CD4-positive, CD25-positive, alpha-beta regulatory T cell (primary cell): Measurements from ENCODE around the gene POU2F2. TPM values are rescaled to one million over a fixed set of nuclear protein-coding genes. Genes with fewer than 3 reads are reported as not detected.
"Not testable (repeated sequence)": the region's sequence is repeated elsewhere in the genome, so short reads cannot be mapped to it uniquely, and the experiment has no call there.

Source experiments
- ATAC-seq, 2 donors: fragments of 150-1000 bp; cut with Tn5 transposase; one replicate each; pipeline ENCODE4 v1.10.0; 2021; ENCODE audit warnings: low read depth in 2 of 2, moderate number of reproducible peaks in 2 of 2, moderate library complexity in 1 of 2
- DNase-seq, 3 donors: peaks; one replicate each; pipeline versions ENCODE4 v3.0.0 to v3.0.0-alpha.2; 2012 to 2022; ENCODE audit warnings: mixed read lengths in 1 of 3
- H3K27ac ChIP-seq: one replicate; pipeline ENCODE4 v1.7.0; 2013; ENCODE audit warnings: mild to moderate bottlenecking, low read length; ENCODE audit not compliant: insufficient read depth, poor library complexity, severe bottlenecking
- H3K27me3 ChIP-seq: one replicate; pipeline ENCODE4 v1.7.0; 2013; ENCODE audit warnings: low read length; ENCODE audit not compliant: control insufficient read depth, insufficient read depth
- H3K36me3 ChIP-seq: one replicate; pipeline ENCODE4 v1.7.0; 2013; ENCODE audit warnings: mild to moderate bottlenecking, low read length, moderate library complexity; ENCODE audit not compliant: control insufficient read depth, insufficient read depth
- H3K4me1 ChIP-seq: 2 replicates; pipeline ENCODE4 v1.7.0; 2013; ENCODE audit warnings: mild to moderate bottlenecking, low read length; ENCODE audit not compliant: insufficient read depth, control insufficient read depth, poor library complexity, severe bottlenecking
- H3K4me3 ChIP-seq: one replicate; pipeline ENCODE4 v1.7.0; 2013; ENCODE audit warnings: low read depth, mild to moderate bottlenecking, low read length, moderate library complexity
- H3K9me3 ChIP-seq, 2 experiments: 1 replicate in 1 of 2; 2 replicates in 1 of 2; pipeline ENCODE4 v1.7.0; 2013; ENCODE audit warnings: low read length in 2 of 2, mild to moderate bottlenecking in 1 of 2, moderate library complexity in 1 of 2; ENCODE audit not compliant: control insufficient read depth in 2 of 2
- H3K27ac Mint-ChIP-seq, 3 donors: one replicate each; pipeline ENCODE4 v1.8.0; 2020 to 2022; ENCODE audit warnings: mild to moderate bottlenecking in 3 of 3, mixed read lengths in 3 of 3, moderate library complexity in 2 of 3
- H3K27me3 Mint-ChIP-seq: one replicate; pipeline ENCODE4 v1.8.0; 2022; ENCODE audit warnings: mild to moderate bottlenecking, mixed read lengths
- H3K36me3 Mint-ChIP-seq: one replicate; pipeline ENCODE4 v1.8.0; 2020; ENCODE audit warnings: mixed read lengths
- H3K4me1 Mint-ChIP-seq, 4 donors: one replicate each; pipeline ENCODE4 v1.8.0; 2020 to 2022; ENCODE audit warnings: mixed read lengths in 4 of 4, mild to moderate bottlenecking in 1 of 4
- H3K4me3 Mint-ChIP-seq, 4 donors: one replicate each; pipeline ENCODE4 v1.8.0; 2020 to 2022; ENCODE audit warnings: mild to moderate bottlenecking in 4 of 4, mixed read lengths in 4 of 4, moderate library complexity in 3 of 4
- H3K9me3 Mint-ChIP-seq, 7 donors: one replicate each; pipeline ENCODE4 v1.8.0; 2020 to 2022; ENCODE audit warnings: mixed read lengths in 7 of 7, mild to moderate bottlenecking in 3 of 7, moderate library complexity in 2 of 7
- polyA plus RNA-seq, 4 donors: library from polyadenylated mRNA; unstranded; fragments of 300-500 nt; fragmentation: Illumina TruSeq; gene quantifications; one replicate each; pipeline ENCODE4 v1.2.3, GENCODE V29; 2021
- total RNA-seq: library from RNA; stranded (reverse); gene quantifications from one replicate; pipeline ENCODE4 v1.2.3, GENCODE V29; 2022

POU2F2 gene
- total and polyA plus RNA-seq, 5 donors from 2014 or later, result 4.2 to 48.9 (median 7.2) TPM

- Mint-ChIP-seq H3K27ac (no peak overlapping the region), H3K9me3 (no peaks in the 10 kb centered on the region), H3K4me1 (no peaks in the 10 kb centered on the region), H3K36me3 (no peaks in the 10 kb centered on the region), H3K4me3 (no peak overlapping the region), H3K27me3 (peaks cover 4% of the 10 kb centered on the region)
- Histone ChIP-seq H3K27ac (no peak overlapping the region), H3K4me1 (no peaks in the 10 kb centered on the region), H3K27me3 (no peaks in the 10 kb centered on the region), H3K36me3 (no peaks in the 10 kb centered on the region), H3K9me3 (no peaks in the 10 kb centered on the region), H3K4me3 (no peak overlapping the region)
- ATAC-seq (no peak), DNase-seq (no peak)
Observed at GRCh38 chr19:42042455-42043170, 89.6 kb downstream of the POU2F2 start.

GRCh38 chr19:42040491-42040890, 91.8 kb downstream of the POU2F2 start:
- not testable (repeated sequence) for H3K4me3 Mint-ChIP-seq, H3K36me3 Mint-ChIP-seq, H3K4me1 Mint-ChIP-seq, ATAC-seq, H3K27ac Mint-ChIP-seq, H3K36me3 ChIP-seq, H3K4me3 ChIP-seq, H3K27ac ChIP-seq, H3K27me3 ChIP-seq, DNase-seq, H3K9me3 Mint-ChIP-seq, H3K4me1 ChIP-seq, H3K27me3 Mint-ChIP-seq, H3K9me3 ChIP-seq

DNA sequence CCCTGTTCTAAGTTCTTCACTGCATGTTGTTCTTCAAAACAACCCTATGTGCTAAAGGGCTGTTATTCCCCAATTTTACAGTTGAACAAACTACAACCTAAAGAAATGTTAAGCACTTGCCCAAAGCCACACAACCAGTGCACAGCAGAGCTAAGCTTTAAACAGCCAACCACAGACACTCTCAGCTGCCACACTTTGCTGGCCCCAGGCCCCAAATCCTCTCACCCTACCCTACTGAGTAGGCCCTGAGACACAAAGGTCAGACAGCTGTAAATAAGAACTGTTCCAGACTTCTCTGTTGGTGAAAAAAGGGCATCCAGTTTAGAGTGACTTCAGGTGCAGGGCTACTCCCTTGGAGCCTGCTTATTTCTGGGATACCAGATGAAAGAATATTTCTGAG, 92.2 kb downstream of the POU2F2 start:
- H3K36me3 Mint-ChIP-seq, result no peaks in the 10 kb centered on the region
- no peak overlapping the region for H3K4me3 ChIP-seq
- no peaks in the 10 kb centered on the region for H3K9me3 Mint-ChIP-seq
- no peak overlapping the region for H3K27ac ChIP-seq
- no peaks in the 10 kb centered on the region for H3K27me3 ChIP-seq
- no peaks in the 10 kb centered on the region for H3K36me3 ChIP-seq
- H3K4me1 Mint-ChIP-seq, result no peaks in the 10 kb centered on the region
- H3K9me3 ChIP-seq, result no peaks in the 10 kb centered on the region
- H3K27ac Mint-ChIP-seq, result no peak overlapping the region
- DNase-seq (no peak), ATAC-seq (no peak)
- H3K27me3 Mint-ChIP-seq, result peaks cover 4% of the 10 kb centered on the region
- no peaks in the 10 kb centered on the region for H3K4me1 ChIP-seq
- no peak overlapping the region for H3K4me3 Mint-ChIP-seq

GRCh38 chr19:42038666-42039065, 93.6 kb downstream of the POU2F2 start:
- no peaks in the 10 kb centered on the region for H3K9me3 Mint-ChIP-seq
- H3K4me1 Mint-ChIP-seq, result peaks cover 0 to 6% (median 2%) of the 10 kb centered on the region in 4 donors
- Histone ChIP-seq H3K27ac (no peak overlapping the region), H3K27me3 (no peaks in the 10 kb centered on the region), H3K4me1 (no peaks in the 10 kb centered on the region), H3K9me3 (no peaks in the 10 kb centered on the region), H3K36me3 (no peaks in the 10 kb centered on the region), H3K4me3 (no peak overlapping the region)
- no peak for ATAC-seq
- H3K27ac Mint-ChIP-seq, result peak overlapping the region in 1 of 3 donors; percentile 44
- no peak overlapping the region for H3K4me3 Mint-ChIP-seq
- H3K36me3 Mint-ChIP-seq, result no peaks in the 10 kb centered on the region
- peaks cover 10% of the 10 kb centered on the region for H3K27me3 Mint-ChIP-seq
- no peak for DNase-seq

DNA sequence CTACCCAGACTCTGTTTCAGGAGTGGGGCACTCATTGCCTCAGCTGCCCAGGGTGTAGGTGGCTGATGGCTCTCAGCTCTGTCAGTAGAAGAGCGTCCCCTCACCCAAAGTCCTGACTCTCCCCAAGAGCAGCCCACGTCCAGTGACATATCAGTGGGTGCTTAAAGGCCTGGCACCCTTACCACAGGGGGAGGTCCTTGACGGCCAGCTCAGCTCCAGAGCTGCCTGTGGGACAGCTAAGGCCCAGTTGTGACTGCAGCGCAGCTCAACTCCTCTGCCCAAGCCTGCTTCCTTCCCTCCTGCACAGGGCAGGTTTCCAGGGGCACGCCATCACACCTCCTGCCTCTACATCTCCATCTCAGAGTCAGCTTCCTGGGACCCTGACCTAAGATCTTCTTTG, 94.6 kb downstream of the POU2F2 start:
- Histone ChIP-seq H3K27me3 (no peaks in the 10 kb centered on the region), H3K4me1 (no peaks in the 10 kb centered on the region), H3K4me3 (no peak overlapping the region), H3K27ac (no peak overlapping the region), H3K36me3 (no peaks in the 10 kb centered on the region), H3K9me3 (no peaks in the 10 kb centered on the region)
- H3K27me3 Mint-ChIP-seq, result peaks cover 13% of the 10 kb centered on the region
- no peak overlapping the region for H3K27ac Mint-ChIP-seq
- H3K9me3 Mint-ChIP-seq, result no peaks in the 10 kb centered on the region
- no peak overlapping the region for H3K4me3 Mint-ChIP-seq
- peaks cover 0 to 6% (median 2%) of the 10 kb centered on the region in 4 donors for H3K4me1 Mint-ChIP-seq
- DNase-seq (no peak), ATAC-seq (no peak)
- no peaks in the 10 kb centered on the region for H3K36me3 Mint-ChIP-seq

Other genes with a start within 250 kb of the POU2F2 start
- 1,312 TPM for gene ARHGEF1, start 249.3 kb downstream of the POU2F2 start, total RNA-seq
- 100 to 1,000 TPM; 162 to 187 (median 180) TPM for gene ARHGEF1, start 249.3 kb downstream of the POU2F2 start, polyA plus RNA-seq
- 4.7 TPM for gene ERFL, start 204.0 kb downstream of the POU2F2 start, total RNA-seq
- not detected for gene ERFL, start 204.0 kb downstream of the POU2F2 start, polyA plus RNA-seq
- gene RABAC1, start 173.1 kb downstream of the POU2F2 start, total RNA-seq, result 94.0 TPM
- gene RABAC1, start 173.1 kb downstream of the POU2F2 start, polyA plus RNA-seq, result 100 to 1,000 TPM; 184 to 261 (median 237) TPM
- 11.1 TPM for gene ATP1A3, start 138.2 kb downstream of the POU2F2 start, total RNA-seq
- 1 to 10 TPM in 3 of 4 donors, under 1 TPM in 1; 0.92 to 3.5 (median 1.7) TPM for gene ATP1A3, start 138.2 kb downstream of the POU2F2 start, polyA plus RNA-seq
- gene GRIK5, start 62.2 kb downstream of the POU2F2 start, total RNA-seq, result 0.52 TPM
- under 1 TPM in 1 of 4 donors, not detected in 3; 0.06 TPM for gene GRIK5, start 62.2 kb downstream of the POU2F2 start, polyA plus RNA-seq
- 24.0 TPM for gene ZNF574, start 56.3 kb downstream of the POU2F2 start, total RNA-seq
- 10 to 100 TPM; 10.7 to 22.1 (median 15.5) TPM for gene ZNF574, start 56.3 kb downstream of the POU2F2 start, polyA plus RNA-seq
- 99.8 TPM for gene DEDD2, start 85.2 kb upstream of the POU2F2 start, total RNA-seq
- 100 to 1,000 TPM; 155 to 179 (median 161) TPM for gene DEDD2, start 85.2 kb upstream of the POU2F2 start, polyA plus RNA-seq
- 8.8 TPM for gene ZNF526, start 87.9 kb upstream of the POU2F2 start, total RNA-seq
- gene ZNF526, start 87.9 kb upstream of the POU2F2 start, polyA plus RNA-seq, result 1 to 10 TPM; 4.0 to 7.7 (median 5.3) TPM
- 31.3 TPM for gene GSK3A, start 110.2 kb upstream of the POU2F2 start, total RNA-seq
- 10 to 100 TPM; 12.0 to 16.0 (median 12.9) TPM for gene GSK3A, start 110.2 kb upstream of the POU2F2 start, polyA plus RNA-seq
- gene ERF, start 122.7 kb upstream of the POU2F2 start, total RNA-seq, result 96.4 TPM
- 1 to 10 TPM; 1.4 to 7.5 (median 2.6) TPM for gene ERF, start 122.7 kb upstream of the POU2F2 start, polyA plus RNA-seq
- 124 TPM for gene CIC, start 136.8 kb upstream of the POU2F2 start, total RNA-seq
- under 1 TPM; 0.41 to 0.91 (median 0.68) TPM for gene CIC, start 136.8 kb upstream of the POU2F2 start, polyA plus RNA-seq
- not detected for gene PRR19, start 169.7 kb upstream of the POU2F2 start, total RNA-seq
- gene PRR19, start 169.7 kb upstream of the POU2F2 start, polyA plus RNA-seq, result under 1 TPM; 0.10 to 0.83 (median 0.21) TPM
- 27.5 TPM for gene PAFAH1B3, start 170.2 kb upstream of the POU2F2 start, total RNA-seq
- 10 to 100 TPM; 54.5 to 71.6 (median 59.8) TPM for gene PAFAH1B3, start 170.2 kb upstream of the POU2F2 start, polyA plus RNA-seq
- gene TMEM145, start 180.9 kb upstream of the POU2F2 start, total RNA-seq, result not detected
- not detected for gene TMEM145, start 180.9 kb upstream of the POU2F2 start, polyA plus RNA-seq
- gene MEGF8, start 193.2 kb upstream of the POU2F2 start, total RNA-seq, result 6.5 TPM
- under 1 TPM; 0.18 to 0.23 (median 0.20) TPM for gene MEGF8, start 193.2 kb upstream of the POU2F2 start, polyA plus RNA-seq